Thyroid gland (tissue), 4 donors: ENCODE data around the gene HRH3.

ENCODE experiments used
- CTCF ChIP-seq, 6 experiments: fragments of 200-600 bp in 3 of 6; fragments of 450-650 bp in 3 of 6; sonication (generic) in 3 of 6; IDR thresholded peaks; one replicate each; pipeline ENCODE4 v1.5.1; 2016 to 2019; ENCODE audit warnings: antibody characterized with exemption in 6 of 6, mild to moderate bottlenecking in 2 of 6, inconsistent platforms in 1 of 6, moderate library complexity in 1 of 6
- POLR2A ChIP-seq, 2 donors: fragments of 450-650 bp; IDR thresholded peaks; one replicate each; pipeline ENCODE4 v1.6.1; 2017; ENCODE audit warnings: antibody characterized with exemption in 2 of 2, mild to moderate bottlenecking in 2 of 2, moderate library complexity in 1 of 2

GRCh38 chr20:62217913-62218773, 1.9 kb downstream of the HRH3 start:
- no peak for TF ChIP-seq CTCF (IDR thresholded peaks at IDR 0.05)
- no peak for TF ChIP-seq POLR2A (IDR thresholded peaks at IDR 0.05)
